ENCODE data around the gene TNFSF4. TPM values are rescaled to one million over a fixed set of nuclear protein-coding genes. Genes with fewer than 3 reads are reported as not detected.

TNFSF4 gene, protein sequence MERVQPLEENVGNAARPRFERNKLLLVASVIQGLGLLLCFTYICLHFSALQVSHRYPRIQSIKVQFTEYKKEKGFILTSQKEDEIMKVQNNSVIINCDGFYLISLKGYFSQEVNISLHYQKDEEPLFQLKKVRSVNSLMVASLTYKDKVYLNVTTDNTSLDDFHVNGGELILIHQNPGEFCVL
- total RNA-seq (2021; ENCODE audit: unreplicated experiment) (0.89 TPM), Bru-seq, nascent RNA (percentile 46 among the genes with signal in this experiment), BruChase-seq, experiment 1, labeled RNA remaining after a 6-hour chase (percentile 33 among the genes with signal in this experiment), BruChase-seq, experiment 2, labeled RNA remaining after a 2-hour chase (percentile 46 among the genes with signal in this experiment)
- polyA plus RNA-seq (2012), result 0.48 and 0.57 TPM in 2 replicates
- long read RNA-seq, partial matches to known transcripts, result 2 of 4 reads
- long read RNA-seq, other reads (novel, unspliced or antisense), result 1 of 4 reads

GRCh38 chr1:173206816-173207568 lies at the start of gene TNFSF4:
TNFSF4 (minus strand) TSS chr1:173207331; CDS start chr1:173207176, 155 bp downstream.
- CTCF ChIA-PET, result interaction anchor here (1.1 kb wide), 1 partner anchor 381 kb away, joined by 3 read pairs; no protein-coding TSS in a partner anchor
- no TSS peak for BruUV-seq (replicated peaks)

DNA sequence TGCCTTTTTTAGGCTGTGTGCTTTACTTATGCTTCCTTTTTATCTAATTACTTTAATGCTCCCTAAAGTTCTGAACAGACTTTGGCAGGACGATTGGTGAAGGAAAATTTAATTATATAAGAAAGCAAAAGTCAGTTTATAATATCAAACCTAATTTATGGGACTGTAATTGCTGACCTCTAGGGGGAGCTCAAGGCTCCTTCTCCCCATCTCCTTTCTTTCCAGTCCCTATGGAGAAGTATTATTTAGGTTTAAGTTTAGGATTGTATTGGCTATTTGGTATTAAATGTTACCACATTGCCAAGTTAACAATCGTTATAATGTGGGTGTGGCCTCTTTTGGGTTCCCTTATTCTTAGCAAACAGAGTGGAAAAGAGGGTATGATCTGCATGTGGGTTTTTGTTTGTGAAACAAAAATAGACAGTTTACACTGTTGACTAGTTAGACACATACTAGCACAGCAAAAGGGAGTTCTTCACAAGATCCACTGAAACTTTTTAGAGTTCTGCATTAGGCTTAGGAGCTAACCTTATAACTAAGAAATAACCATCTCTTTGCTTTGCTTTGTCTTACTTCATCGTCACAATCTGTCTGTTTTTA lies 48.2 kb upstream of the TNFSF4 start:
- Histone ChIP-seq H3K9ac (ENCODE audit: low read length) (no peak overlapping the region), H3K4me3 (replicated peaks in 1 of 2; ENCODE audit: low read depth in 1 of 2, low read length in 2 of 2) (no peak overlapping the region), H4K20me1 (ENCODE audit: insufficient read depth) (no peaks in the 10 kb centered on the region), H3K79me2 (ENCODE audit: insufficient read depth, low read length) (no peaks in the 10 kb centered on the region), H3K27me3 (ENCODE audit: insufficient read depth, low read length) (no peaks in the 10 kb centered on the region), H3K27ac (ENCODE audit: low read depth, low read length) (no peak overlapping the region), H3K4me1 (ENCODE audit: control insufficient read depth in 1 of 2, insufficient read depth in 2 of 2, low read length in 2 of 2) (no peaks in the 10 kb centered on the region), H2AFZ (ENCODE audit: low read depth, low read length, poor library complexity, severe bottlenecking) (no peak overlapping the region), H3K4me2 (ENCODE audit: low read length) (no peak overlapping the region), H3K9me2 (ENCODE audit: insufficient read depth) (no peaks in the 10 kb centered on the region), H3K36me3 (ENCODE audit: control insufficient read depth in 1 of 2, insufficient read depth in 2 of 2, low read length in 2 of 2) (no peaks in the 10 kb centered on the region), H3K9me3 (ENCODE audit: control insufficient read depth in 1 of 2, insufficient read depth in 1 of 2, low read depth in 1 of 2, low read length in 2 of 2) (no peaks in the 10 kb centered on the region)
- no TSS peak for BruUV-seq (replicated peaks)
- intact Hi-C loops (cut with micrococcal nuclease), result no loop called here
- POLR2A ChIA-PET, result interaction anchor here (0.6 kb wide), 1 partner anchor 46 kb away, joined by 3 read pairs; no protein-coding TSS in a partner anchor
- RAD21 ChIA-PET (ENCODE audit: low non-redundant PET in 1 of 2, low total read pairs in 2 of 2, uncharacterized antibody in 2 of 2, unreplicated experiment in 2 of 2), result no interaction called here
- DNase-seq (ENCODE audit: low read depth, low spot score), result peak; percentile 28
- CTCF ChIA-PET, result interaction anchor here (0.6 to 1.0 kb wide), 3 partner anchors 10 to 15 kb away, joined by 4 to 6 read pairs (median 4); no protein-coding TSS in a partner anchor
- peak; percentile 76 for ATAC-seq
- TF ChIP-seq, protein P1, sequence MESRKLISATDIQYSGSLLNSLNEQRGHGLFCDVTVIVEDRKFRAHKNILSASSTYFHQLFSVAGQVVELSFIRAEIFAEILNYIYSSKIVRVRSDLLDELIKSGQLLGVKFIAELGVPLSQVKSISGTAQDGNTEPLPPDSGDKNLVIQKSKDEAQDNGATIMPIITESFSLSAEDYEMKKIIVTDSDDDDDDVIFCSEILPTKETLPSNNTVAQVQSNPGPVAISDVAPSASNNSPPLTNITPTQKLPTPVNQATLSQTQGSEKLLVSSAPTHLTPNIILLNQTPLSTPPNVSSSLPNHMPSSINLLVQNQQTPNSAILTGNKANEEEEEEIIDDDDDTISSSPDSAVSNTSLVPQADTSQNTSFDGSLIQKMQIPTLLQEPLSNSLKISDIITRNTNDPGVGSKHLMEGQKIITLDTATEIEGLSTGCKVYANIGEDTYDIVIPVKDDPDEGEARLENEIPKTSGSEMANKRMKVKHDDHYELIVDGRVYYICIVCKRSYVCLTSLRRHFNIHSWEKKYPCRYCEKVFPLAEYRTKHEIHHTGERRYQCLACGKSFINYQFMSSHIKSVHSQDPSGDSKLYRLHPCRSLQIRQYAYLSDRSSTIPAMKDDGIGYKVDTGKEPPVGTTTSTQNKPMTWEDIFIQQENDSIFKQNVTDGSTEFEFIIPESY (IDR thresholded peaks at IDR 0.05; ENCODE audit: extremely low read depth, insufficient replicate concordance, low read length), result no peak
- peak; percentile 70 for TF ChIP-seq RAD21 (IDR thresholded peaks at IDR 0.05; ENCODE audit: low read depth)
- no peak for TF ChIP-seq SP1 (IDR thresholded peaks at IDR 0.05; ENCODE audit: low read depth)
- no peak for TF ChIP-seq EZH2 (IDR thresholded peaks at IDR 0.05)
- TF ChIP-seq TCF7L2 (IDR thresholded peaks at IDR 0.05; ENCODE audit: borderline replicate concordance, extremely low read depth, insufficient read depth, insufficient read length), result no peak
- TF ChIP-seq CTCF (IDR thresholded peaks at IDR 0.05 in 2 of 3, conservative IDR thresholded peaks at IDR 0.05 in 1 of 3; ENCODE audit: borderline replicate concordance in 1 of 3, insufficient read depth in 1 of 3, low read depth in 2 of 3, low read length in 2 of 3), result peak; percentile 48 to 89 (median 78); a peak in 5 of 6 replicates
- no peak for TF ChIP-seq JUND (IDR thresholded peaks at IDR 0.05)
- TF ChIP-seq CBX3 (IDR thresholded peaks at IDR 0.05; ENCODE audit: low read depth), result no peak
- no peak for TF ChIP-seq SIN3A (IDR thresholded peaks at IDR 0.05; ENCODE audit: low read depth)
- no peak for TF ChIP-seq CEBPB (IDR thresholded peaks at IDR 0.05; ENCODE audit: low read depth)
- TF ChIP-seq ZFX (IDR thresholded peaks at IDR 0.05), result no peak
- TF ChIP-seq FOSL1 (IDR thresholded peaks at IDR 0.05; ENCODE audit: low read depth), result no peak

More at GRCh38 chr1:173206816-173207568, at the start of gene TNFSF4:
- no peaks in the 10 kb centered on the region for H3K9me3 ChIP-seq (ENCODE audit: control insufficient read depth in 1 of 2, insufficient read depth in 1 of 2, low read depth in 1 of 2, low read length in 2 of 2)
- ChIA-PET POLR2A (no interaction called here), RAD21 (ENCODE audit: low non-redundant PET in 1 of 2, low total read pairs in 2 of 2, uncharacterized antibody in 2 of 2, unreplicated experiment in 2 of 2) (interaction anchor here in 1 of 2 experiments (0.6 to 1.0 kb wide), 2 partner anchors 321 to 381 kb away, joined by 3 to 4 read pairs; no protein-coding TSS in a partner anchor)
- no peak within 1 kb of the TSS; the same call in 1 of the 2 replicates for H3K27ac ChIP-seq (ENCODE audit: low read depth, low read length)
- no peak within 1 kb of the TSS for H2AFZ ChIP-seq (ENCODE audit: low read depth, low read length, poor library complexity, severe bottlenecking)
- no peak for ATAC-seq
- no peak for DNase-seq (ENCODE audit: low read depth, low spot score)
- peak; percentile 15 for TF ChIP-seq TCF7L2 (IDR thresholded peaks at IDR 0.05; ENCODE audit: borderline replicate concordance, extremely low read depth, insufficient read depth, insufficient read length)
- no peak for TF ChIP-seq SRF (IDR thresholded peaks at IDR 0.05; ENCODE audit: low read depth)
- H4K20me1 ChIP-seq (ENCODE audit: insufficient read depth), result no peaks in the 10 kb centered on the region
- no peaks in the 10 kb centered on the region for H3K79me2 ChIP-seq (ENCODE audit: insufficient read depth, low read length)
- intact Hi-C loops (cut with micrococcal nuclease), result no loop called here
- no peaks in the 10 kb centered on the region for H3K36me3 ChIP-seq (ENCODE audit: control insufficient read depth in 1 of 2, insufficient read depth in 2 of 2, low read length in 2 of 2)
- no peak within 1 kb of the TSS for H3K9ac ChIP-seq (ENCODE audit: low read length)
- H3K4me1 ChIP-seq (ENCODE audit: control insufficient read depth in 1 of 2, insufficient read depth in 2 of 2, low read length in 2 of 2), result peaks cover 23% of the 10 kb centered on the region in 2 experiments
- H3K4me2 ChIP-seq (ENCODE audit: low read length), result no peak within 1 kb of the TSS
- no peaks in the 10 kb centered on the region for H3K9me2 ChIP-seq (ENCODE audit: insufficient read depth)
- no peak within 1 kb of the TSS for H3K4me3 ChIP-seq (replicated peaks in 1 of 2; ENCODE audit: low read depth in 1 of 2, low read length in 2 of 2)
- H3K27me3 ChIP-seq (ENCODE audit: insufficient read depth, low read length), result no peaks in the 10 kb centered on the region
